HG03439 (cell line): ENCODE results near the gene ANKH.

Experiments used
- ATAC-seq: cut with Tn5 transposase; IDR thresholded peaks from one replicate; pipeline ENCODE4 v1.9.1; 2021; ENCODE audit warnings: mild to moderate bottlenecking, moderate library complexity; ENCODE audit not compliant: unreplicated experiment

ANKH gene

GRCh38 chr5:14741801-14742440 is 129.7 kb downstream of the ANKH start:
- no peak for ATAC-seq

GRCh38 chr5:14741131-14741530 is 130.4 kb downstream of the ANKH start:
- ATAC-seq = no peak

- no peak for ATAC-seq
Observed at GRCh38 chr5:14739981-14740380, 131.6 kb downstream of the ANKH start.

- no peak for ATAC-seq
Observed at GRCh38 chr5:14739538-14739937, 132.0 kb downstream of the ANKH start.

GRCh38 chr5:14738050-14738449 is 133.5 kb downstream of the ANKH start:
- ATAC-seq = no peak

GRCh38 chr5:14737291-14737690 is 134.3 kb downstream of the ANKH start:
- no peak for ATAC-seq

- no peak for ATAC-seq
Observed at GRCh38 chr5:14735944-14736343, 135.6 kb downstream of the ANKH start.

GRCh38 chr5:14734396-14734795 is 137.2 kb downstream of the ANKH start:
- no peak for ATAC-seq

- ATAC-seq = no peak
Observed at GRCh38 chr5:14733661-14734060, 137.9 kb downstream of the ANKH start.

GRCh38 chr5:14732991-14733390 is 138.6 kb downstream of the ANKH start:
- ATAC-seq = no peak

GRCh38 chr5:14730881-14731280 is 140.7 kb downstream of the ANKH start:
- no peak for ATAC-seq

- no peak for ATAC-seq
Observed at GRCh38 chr5:14730466-14730865, 141.1 kb downstream of the ANKH start.

GRCh38 chr5:14729448-14730385 is 141.9 kb downstream of the ANKH start:
- no peak for ATAC-seq

- ATAC-seq = no peak
Observed at GRCh38 chr5:14728459-14728938, 143.1 kb downstream of the ANKH start.

- no peak for ATAC-seq
Observed at GRCh38 chr5:14727928-14728458, 143.6 kb downstream of the ANKH start.

- peak; percentile 52 for ATAC-seq
Observed at GRCh38 chr5:14727428-14727865, 144.1 kb downstream of the ANKH start.

- ATAC-seq = no peak
Observed at GRCh38 chr5:14726066-14726838, 145.3 kb downstream of the ANKH start.

- ATAC-seq = no peak
Observed at GRCh38 chr5:14724633-14725032, 146.9 kb downstream of the ANKH start.

- no peak for ATAC-seq
Observed at GRCh38 chr5:14723701-14724132, 147.9 kb downstream of the ANKH start.

- ATAC-seq = no peak
Observed at GRCh38 chr5:14722923-14723322, 148.7 kb downstream of the ANKH start.
